ENCODE measurements around the gene SMAD2. TPM values are rescaled to one million over a fixed set of nuclear protein-coding genes. Genes with fewer than 3 reads are reported as not detected.

SMAD2 gene
- total and polyA plus RNA-seq, 2 of the 8 experiments (the other 6 are each of a cell fraction or from before 2014, with no cell fraction given): 28.4 to 124 TPM

- TF ChIP-seq, protein P1, sequence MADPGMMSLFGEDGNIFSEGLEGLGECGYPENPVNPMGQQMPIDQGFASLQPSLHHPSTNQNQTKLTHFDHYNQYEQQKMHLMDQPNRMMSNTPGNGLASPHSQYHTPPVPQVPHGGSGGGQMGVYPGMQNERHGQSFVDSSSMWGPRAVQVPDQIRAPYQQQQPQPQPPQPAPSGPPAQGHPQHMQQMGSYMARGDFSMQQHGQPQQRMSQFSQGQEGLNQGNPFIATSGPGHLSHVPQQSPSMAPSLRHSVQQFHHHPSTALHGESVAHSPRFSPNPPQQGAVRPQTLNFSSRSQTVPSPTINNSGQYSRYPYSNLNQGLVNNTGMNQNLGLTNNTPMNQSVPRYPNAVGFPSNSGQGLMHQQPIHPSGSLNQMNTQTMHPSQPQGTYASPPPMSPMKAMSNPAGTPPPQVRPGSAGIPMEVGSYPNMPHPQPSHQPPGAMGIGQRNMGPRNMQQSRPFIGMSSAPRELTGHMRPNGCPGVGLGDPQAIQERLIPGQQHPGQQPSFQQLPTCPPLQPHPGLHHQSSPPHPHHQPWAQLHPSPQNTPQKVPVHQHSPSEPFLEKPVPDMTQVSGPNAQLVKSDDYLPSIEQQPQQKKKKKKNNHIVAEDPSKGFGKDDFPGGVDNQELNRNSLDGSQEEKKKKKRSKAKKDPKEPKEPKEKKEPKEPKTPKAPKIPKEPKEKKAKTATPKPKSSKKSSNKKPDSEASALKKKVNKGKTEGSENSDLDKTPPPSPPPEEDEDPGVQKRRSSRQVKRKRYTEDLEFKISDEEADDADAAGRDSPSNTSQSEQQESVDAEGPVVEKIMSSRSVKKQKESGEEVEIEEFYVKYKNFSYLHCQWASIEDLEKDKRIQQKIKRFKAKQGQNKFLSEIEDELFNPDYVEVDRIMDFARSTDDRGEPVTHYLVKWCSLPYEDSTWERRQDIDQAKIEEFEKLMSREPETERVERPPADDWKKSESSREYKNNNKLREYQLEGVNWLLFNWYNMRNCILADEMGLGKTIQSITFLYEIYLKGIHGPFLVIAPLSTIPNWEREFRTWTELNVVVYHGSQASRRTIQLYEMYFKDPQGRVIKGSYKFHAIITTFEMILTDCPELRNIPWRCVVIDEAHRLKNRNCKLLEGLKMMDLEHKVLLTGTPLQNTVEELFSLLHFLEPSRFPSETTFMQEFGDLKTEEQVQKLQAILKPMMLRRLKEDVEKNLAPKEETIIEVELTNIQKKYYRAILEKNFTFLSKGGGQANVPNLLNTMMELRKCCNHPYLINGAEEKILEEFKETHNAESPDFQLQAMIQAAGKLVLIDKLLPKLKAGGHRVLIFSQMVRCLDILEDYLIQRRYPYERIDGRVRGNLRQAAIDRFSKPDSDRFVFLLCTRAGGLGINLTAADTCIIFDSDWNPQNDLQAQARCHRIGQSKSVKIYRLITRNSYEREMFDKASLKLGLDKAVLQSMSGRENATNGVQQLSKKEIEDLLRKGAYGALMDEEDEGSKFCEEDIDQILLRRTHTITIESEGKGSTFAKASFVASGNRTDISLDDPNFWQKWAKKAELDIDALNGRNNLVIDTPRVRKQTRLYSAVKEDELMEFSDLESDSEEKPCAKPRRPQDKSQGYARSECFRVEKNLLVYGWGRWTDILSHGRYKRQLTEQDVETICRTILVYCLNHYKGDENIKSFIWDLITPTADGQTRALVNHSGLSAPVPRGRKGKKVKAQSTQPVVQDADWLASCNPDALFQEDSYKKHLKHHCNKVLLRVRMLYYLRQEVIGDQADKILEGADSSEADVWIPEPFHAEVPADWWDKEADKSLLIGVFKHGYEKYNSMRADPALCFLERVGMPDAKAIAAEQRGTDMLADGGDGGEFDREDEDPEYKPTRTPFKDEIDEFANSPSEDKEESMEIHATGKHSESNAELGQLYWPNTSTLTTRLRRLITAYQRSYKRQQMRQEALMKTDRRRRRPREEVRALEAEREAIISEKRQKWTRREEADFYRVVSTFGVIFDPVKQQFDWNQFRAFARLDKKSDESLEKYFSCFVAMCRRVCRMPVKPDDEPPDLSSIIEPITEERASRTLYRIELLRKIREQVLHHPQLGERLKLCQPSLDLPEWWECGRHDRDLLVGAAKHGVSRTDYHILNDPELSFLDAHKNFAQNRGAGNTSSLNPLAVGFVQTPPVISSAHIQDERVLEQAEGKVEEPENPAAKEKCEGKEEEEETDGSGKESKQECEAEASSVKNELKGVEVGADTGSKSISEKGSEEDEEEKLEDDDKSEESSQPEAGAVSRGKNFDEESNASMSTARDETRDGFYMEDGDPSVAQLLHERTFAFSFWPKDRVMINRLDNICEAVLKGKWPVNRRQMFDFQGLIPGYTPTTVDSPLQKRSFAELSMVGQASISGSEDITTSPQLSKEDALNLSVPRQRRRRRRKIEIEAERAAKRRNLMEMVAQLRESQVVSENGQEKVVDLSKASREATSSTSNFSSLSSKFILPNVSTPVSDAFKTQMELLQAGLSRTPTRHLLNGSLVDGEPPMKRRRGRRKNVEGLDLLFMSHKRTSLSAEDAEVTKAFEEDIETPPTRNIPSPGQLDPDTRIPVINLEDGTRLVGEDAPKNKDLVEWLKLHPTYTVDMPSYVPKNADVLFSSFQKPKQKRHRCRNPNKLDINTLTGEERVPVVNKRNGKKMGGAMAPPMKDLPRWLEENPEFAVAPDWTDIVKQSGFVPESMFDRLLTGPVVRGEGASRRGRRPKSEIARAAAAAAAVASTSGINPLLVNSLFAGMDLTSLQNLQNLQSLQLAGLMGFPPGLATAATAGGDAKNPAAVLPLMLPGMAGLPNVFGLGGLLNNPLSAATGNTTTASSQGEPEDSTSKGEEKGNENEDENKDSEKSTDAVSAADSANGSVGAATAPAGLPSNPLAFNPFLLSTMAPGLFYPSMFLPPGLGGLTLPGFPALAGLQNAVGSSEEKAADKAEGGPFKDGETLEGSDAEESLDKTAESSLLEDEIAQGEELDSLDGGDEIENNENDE (IDR thresholded peaks at IDR 0.05; ENCODE audit: insufficient replicate concordance, low read length): no peak
- TF ChIP-seq SP4 (IDR thresholded peaks at IDR 0.05; ENCODE audit: low read length): no peak
- TF ChIP-seq FOSL1 (IDR thresholded peaks at IDR 0.05; ENCODE audit: insufficient read depth, low read depth, low read length): no peak
- TF ChIP-seq, protein P2, sequence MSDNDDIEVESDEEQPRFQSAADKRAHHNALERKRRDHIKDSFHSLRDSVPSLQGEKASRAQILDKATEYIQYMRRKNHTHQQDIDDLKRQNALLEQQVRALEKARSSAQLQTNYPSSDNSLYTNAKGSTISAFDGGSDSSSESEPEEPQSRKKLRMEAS (IDR thresholded peaks at IDR 0.05): no peak
- no peak for TF ChIP-seq HDAC6 (IDR thresholded peaks at IDR 0.05; ENCODE audit: low read depth, low read length)
Observed at GRCh38 chr18:47809420-47809819, 121.0 kb downstream of the SMAD2 start (continued).
